PC-3 (cell line): ENCODE data around the gene RHOB.

Source experiments
- EZH2 ChIP-seq: fragments of 300-600 bp; sonication (generic); IDR thresholded peaks from one replicate; pipeline ENCODE4 v1.6.1; 2017; ENCODE audit warnings: antibody characterized with exemption, mild to moderate bottlenecking, low read length; ENCODE audit not compliant: unreplicated experiment
- EZH2phosphoT487 ChIP-seq: fragments of 300-600 bp; sonication (generic); IDR thresholded peaks from 2 replicates; pipeline ENCODE4 v1.6.1; 2018; ENCODE audit warnings: mild to moderate bottlenecking, antibody characterized with exemption, low read length, borderline replicate concordance
- TF ChIP-seq, protein P1 (sequence below): fragments of 300-600 bp; sonication (generic); conservative IDR thresholded peaks from 2 replicates; pipeline ENCODE4 v1.5.1; 2017; ENCODE audit warnings: antibody characterized with exemption, low read depth, mild to moderate bottlenecking, low read length

DNA sequence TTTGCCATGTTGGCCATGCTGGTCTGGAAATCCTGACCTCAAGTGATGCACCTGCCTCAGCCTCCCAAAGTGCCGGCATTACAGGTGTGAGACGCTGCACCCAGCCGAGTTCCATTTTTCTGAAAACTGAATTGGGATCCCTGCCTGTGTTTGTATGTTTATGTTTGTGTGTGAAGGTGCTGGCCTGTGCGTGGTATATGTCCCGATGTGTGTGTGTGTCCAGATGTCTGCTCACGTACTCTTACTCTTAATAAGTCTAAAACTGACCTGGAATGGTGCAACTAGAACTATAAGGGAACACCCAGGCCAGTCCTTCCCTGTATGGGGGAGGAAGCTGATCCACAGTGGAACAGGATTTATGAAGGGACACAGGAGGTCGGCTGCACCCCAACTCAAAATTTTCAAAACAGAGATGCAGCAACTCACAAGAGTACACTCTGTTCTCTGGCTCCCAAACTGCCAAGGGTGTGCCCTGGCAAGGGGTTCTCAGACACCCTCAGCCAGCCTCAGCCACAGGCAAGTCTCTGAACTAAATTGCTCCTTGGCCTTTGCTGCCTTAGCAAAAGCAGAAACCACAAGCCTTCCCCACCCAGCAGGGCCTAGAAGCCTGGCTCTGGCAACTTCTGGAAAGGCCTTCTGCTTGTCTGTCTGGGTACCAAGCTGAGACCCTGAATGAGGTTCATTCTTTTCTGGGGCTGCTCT, 36.5 kb downstream of the RHOB start:
- TF ChIP-seq, protein P1, sequence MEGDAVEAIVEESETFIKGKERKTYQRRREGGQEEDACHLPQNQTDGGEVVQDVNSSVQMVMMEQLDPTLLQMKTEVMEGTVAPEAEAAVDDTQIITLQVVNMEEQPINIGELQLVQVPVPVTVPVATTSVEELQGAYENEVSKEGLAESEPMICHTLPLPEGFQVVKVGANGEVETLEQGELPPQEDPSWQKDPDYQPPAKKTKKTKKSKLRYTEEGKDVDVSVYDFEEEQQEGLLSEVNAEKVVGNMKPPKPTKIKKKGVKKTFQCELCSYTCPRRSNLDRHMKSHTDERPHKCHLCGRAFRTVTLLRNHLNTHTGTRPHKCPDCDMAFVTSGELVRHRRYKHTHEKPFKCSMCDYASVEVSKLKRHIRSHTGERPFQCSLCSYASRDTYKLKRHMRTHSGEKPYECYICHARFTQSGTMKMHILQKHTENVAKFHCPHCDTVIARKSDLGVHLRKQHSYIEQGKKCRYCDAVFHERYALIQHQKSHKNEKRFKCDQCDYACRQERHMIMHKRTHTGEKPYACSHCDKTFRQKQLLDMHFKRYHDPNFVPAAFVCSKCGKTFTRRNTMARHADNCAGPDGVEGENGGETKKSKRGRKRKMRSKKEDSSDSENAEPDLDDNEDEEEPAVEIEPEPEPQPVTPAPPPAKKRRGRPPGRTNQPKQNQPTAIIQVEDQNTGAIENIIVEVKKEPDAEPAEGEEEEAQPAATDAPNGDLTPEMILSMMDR, result no peak
- TF ChIP-seq EZH2, result no peak
- TF ChIP-seq EZH2phosphoT487, result no peak
